C4-2B (cell line): ENCODE results near the gene TSR1.

Experiments
- H3K27ac ChIP-seq: fragments of 450-650 bp; 2 replicates; pipeline ENCODE4 v1.5.1; 2017
- ZFX ChIP-seq: fragments of 450-650 bp; IDR thresholded peaks from 2 replicates; pipeline ENCODE4 v1.6.1; 2017
- TF ChIP-seq, protein P1 (sequence below): fragments of 450-650 bp; conservative IDR thresholded peaks from 2 replicates; pipeline ENCODE4 v1.5.1; 2017; ENCODE audit warnings: mild to moderate bottlenecking

TSR1 gene

DNA sequence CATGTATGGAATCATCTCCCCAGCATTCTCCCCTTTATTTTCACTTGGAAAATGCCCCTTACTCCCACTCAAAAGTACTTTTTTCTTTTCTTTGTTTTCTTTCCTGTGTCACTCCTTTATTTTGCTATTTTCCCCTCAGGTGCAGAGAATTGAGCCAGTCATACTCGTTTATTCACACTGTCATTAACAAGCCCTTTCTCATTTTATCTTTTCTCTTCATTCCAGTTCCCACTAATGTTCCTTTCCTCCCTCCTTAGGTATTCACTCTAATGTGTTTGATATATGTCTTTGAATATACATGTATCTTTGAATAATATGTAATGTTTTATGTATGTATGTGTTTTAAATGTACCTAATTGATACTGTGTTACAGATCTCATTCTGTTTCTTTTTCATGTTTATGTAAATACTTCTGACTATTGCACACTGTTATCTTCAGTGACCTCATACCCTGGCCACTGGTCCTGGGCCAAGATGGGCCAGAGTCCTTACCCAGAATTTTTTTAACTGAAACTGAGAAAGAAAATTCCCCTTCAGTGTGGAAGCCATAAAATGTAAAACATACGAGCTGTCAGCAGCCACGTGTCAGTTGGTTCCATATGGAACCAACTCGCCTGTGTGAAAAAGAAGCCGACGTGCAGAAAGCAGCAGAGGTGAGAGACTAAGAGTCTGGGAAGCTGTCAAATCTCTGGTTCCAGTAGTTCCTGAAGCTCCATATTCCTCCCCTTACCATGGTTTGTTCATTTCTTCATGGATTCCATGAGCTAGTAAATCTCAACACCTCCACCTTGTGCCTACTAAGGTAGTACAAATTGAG lies 26.7 kb downstream of the TSR1 start:
- H3K27ac ChIP-seq: no peak overlapping the region
- TF ChIP-seq, protein P1, sequence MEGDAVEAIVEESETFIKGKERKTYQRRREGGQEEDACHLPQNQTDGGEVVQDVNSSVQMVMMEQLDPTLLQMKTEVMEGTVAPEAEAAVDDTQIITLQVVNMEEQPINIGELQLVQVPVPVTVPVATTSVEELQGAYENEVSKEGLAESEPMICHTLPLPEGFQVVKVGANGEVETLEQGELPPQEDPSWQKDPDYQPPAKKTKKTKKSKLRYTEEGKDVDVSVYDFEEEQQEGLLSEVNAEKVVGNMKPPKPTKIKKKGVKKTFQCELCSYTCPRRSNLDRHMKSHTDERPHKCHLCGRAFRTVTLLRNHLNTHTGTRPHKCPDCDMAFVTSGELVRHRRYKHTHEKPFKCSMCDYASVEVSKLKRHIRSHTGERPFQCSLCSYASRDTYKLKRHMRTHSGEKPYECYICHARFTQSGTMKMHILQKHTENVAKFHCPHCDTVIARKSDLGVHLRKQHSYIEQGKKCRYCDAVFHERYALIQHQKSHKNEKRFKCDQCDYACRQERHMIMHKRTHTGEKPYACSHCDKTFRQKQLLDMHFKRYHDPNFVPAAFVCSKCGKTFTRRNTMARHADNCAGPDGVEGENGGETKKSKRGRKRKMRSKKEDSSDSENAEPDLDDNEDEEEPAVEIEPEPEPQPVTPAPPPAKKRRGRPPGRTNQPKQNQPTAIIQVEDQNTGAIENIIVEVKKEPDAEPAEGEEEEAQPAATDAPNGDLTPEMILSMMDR: no peak
- no peak for TF ChIP-seq ZFX

DNA sequence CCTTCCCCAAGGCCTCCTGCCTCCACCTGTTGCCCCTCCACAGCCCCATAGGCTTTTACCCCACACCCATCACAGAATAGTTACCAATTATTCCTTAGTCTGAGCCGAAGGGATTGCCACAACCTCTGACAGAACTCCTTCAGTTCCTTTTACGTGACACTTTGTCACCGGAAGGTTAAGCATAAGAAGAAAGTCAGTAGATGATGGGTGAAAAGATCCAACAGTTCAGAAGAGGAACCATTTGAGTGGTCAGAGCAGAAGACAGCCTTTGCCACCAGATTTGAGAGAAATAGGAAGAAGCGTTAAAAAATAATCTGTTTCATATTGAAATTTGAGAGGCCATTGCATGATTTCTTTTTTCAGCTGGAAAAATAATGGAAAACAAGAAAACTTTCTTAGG lies 31.3 kb downstream of the TSR1 start:
- peak overlapping the region; percentile 84; the same call in 1 of the 2 replicates for H3K27ac ChIP-seq
- TF ChIP-seq, protein P1: no peak

DNA sequence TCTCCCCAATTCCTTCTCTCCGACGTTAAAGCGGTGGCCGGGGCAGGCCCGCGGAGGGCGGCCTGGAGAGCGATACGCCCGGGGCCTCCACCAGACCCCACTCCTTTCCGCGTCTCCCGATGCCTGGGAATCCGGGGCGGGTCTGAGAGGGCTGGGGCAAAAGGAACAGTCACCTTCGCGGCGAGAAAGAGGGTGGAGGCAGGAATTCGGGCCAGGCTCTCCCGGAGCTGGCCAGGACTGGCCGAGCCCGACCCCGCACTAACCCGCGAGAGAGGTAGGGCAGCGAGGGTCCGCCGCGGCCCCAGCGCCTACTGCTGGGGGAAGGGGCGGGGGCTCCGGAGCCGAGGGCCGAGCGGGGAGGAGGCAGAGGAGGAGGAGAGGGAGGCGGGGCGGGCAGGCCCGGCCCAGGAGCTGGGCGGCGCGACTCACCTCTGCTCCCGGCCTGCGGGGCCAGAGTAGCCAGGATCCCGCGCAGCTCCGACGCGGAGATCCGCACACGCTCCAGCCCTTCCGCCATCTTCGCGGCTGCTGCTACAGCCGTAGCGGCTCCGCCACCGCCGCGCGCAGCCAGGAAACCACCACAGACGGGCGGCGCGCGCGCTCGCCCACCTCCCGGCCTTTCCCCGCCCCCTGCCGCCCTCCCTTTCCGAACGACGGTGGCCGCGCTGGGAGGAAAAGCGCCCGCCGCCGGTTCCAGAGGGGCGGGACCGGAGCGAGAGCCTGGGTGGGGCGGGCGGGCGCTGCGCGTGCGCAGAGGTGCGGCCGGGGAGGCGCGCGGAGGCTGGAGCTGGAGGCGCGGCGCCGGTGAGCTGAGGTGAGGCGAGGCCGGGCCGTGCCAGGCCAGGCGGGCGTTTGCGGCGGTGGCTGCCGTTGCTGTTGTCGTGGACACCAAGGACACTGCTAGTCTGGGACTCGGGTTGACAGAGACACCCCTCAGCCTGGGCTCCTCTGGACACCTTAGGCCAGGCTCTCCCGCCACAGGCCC lies 32.8 kb downstream of the TSR1 start, which contains the start of the genes SMG6 and SRR:
TSS of gene SMG6 (minus strand) at position 582 of the 985 bp plus-strand sequence. CDS start at position 517, 65 bp downstream.
TSS of gene SRR (plus strand) at position 747 of the 985 bp plus-strand sequence. CDS start 11,611 bp downstream, outside the sequence.
- H3K27ac ChIP-seq: peak within 1 kb of the TSS; percentile 84
- TF ChIP-seq ZFX: peak; percentile 84
- TF ChIP-seq, protein P1: no peak

DNA sequence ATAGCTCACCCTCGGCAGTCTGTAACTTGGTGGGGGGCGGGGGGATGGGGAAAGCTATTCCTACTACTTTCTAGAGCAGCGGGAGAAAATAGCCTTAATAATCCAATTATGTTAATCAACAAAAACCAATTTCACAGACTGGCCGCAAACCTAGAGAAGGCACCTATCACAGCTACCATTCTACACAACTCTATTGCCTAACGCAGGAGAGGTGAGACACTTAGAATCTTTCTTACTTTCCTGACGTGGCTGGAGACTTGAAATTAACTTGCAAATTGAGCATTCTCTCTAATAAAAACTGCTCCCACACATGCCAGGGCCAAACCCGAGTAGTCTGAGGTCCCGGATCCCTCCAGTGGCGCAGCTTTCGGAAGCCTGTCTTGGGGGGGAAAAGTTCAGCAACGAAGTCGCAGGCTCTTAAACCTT lies 33.5 kb downstream of the TSR1 start:
- TF ChIP-seq ZFX: no peak
- peak overlapping the region; percentile 84 for H3K27ac ChIP-seq

DNA sequence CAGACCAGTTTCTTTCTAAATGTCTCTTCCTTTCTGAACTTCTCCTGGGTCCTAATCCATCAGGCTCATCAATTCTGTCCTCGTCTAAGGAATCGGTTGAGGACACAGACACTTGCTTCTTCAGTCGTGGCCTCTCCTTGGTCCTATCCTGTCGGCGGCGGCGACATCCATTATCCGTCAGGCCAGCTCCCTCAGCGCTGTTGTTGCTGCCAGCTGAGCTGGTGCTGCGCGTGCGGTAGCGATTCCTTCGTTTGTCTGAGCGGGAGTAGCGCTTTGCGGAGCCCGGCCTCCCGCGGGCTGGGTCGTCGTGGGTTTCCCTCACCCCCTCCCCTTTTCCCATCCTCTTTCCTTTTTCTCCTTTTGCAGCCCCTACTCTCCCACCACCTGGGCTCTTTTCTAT lies 36.5 kb downstream of the TSR1 start:
- TF ChIP-seq, protein P1: no peak
- TF ChIP-seq ZFX: no peak
- H3K27ac ChIP-seq: no peak overlapping the region

DNA sequence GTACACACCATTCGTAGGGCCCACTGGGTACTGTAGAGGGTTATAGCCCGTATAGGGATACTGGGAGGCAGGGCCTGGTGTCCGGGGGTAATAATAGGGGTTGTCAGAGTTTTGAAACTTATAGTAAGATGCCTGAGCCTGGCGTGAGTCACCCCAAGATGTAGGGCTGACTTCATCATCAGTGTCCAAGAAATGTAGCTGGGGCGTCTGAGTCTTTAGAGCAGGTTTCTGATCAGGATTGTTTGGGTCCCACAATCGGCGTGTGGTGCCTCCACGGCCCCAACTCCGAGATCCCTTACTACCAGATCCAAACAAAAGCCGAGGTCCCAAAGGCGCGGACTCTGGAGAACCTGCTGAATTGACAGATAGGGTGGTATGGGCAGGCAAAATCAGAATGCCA lies 37.1 kb downstream of the TSR1 start:
- TF ChIP-seq ZFX: no peak
- TF ChIP-seq, protein P1: no peak
- H3K27ac ChIP-seq: no peak overlapping the region

DNA sequence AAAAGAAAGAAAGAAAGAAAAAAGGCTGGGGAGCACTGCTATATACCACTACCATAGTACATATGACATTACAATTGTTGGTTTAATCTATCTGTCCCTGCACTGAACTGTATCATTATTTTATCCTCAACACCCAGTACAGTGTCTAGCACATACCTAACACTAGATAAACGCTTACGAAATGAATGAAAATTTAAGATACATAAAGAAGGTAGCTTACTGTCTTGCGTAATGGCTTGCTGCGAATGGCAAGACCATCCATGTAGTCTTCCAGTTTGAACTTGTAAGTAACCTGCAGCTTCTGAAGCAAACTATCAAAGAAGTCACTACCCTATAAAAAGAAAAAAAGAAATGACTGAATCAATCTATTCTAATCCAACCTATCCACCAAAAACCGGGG lies 39.2 kb downstream of the TSR1 start:
- no peak overlapping the region for H3K27ac ChIP-seq
- TF ChIP-seq, protein P1: no peak
- no peak for TF ChIP-seq ZFX
